ENCODE measurements around the gene SCGB1D1. TPM values are rescaled to one million over a fixed set of nuclear protein-coding genes. Genes with fewer than 3 reads are reported as not detected.

The SCGB1D1 gene
- total RNA-seq, 1 experiment from 2014 or later = not detected

- H3K9me3 Mint-ChIP-seq = peaks cover 3% of the 10 kb centered on the region; the same call in 1 of the 2 replicates
- DNase-seq (ENCODE audit: low spot score) = no peak
- ATAC-seq = no peak
- TF ChIP-seq GRHL2 (CRISPR knock-in tag; IDR thresholded peaks at IDR 0.05; ENCODE audit: insufficient replicate concordance, severe bottlenecking) = no peak
- TF ChIP-seq ESRRA (CRISPR knock-in tag; IDR thresholded peaks at IDR 0.05; ENCODE audit: borderline replicate concordance) = no peak
- no peak for TF ChIP-seq KAT7 (CRISPR knock-in tag; IDR thresholded peaks at IDR 0.05; ENCODE audit: borderline replicate concordance)
- TF ChIP-seq ZNF317 (CRISPR knock-in tag; IDR thresholded peaks at IDR 0.05; ENCODE audit: borderline replicate concordance, low read depth) = no peak
- no peak for TF ChIP-seq ATF1 (CRISPR knock-in tag; IDR thresholded peaks at IDR 0.05)
- no peak for TF ChIP-seq FOXK1 (CRISPR knock-in tag; IDR thresholded peaks at IDR 0.05)
- no peak for TF ChIP-seq ZNF532 (CRISPR knock-in tag; IDR thresholded peaks at IDR 0.05; ENCODE audit: borderline replicate concordance)
- TF ChIP-seq CBFB (CRISPR knock-in tag; IDR thresholded peaks at IDR 0.05; ENCODE audit: low read depth) = no peak
- peaks cover 65% of the 10 kb centered on the region for H3K36me3 Mint-ChIP-seq
- H3K27me3 Mint-ChIP-seq (ENCODE audit: low read depth) = no peaks in the 10 kb centered on the region
- H3K4me3 Mint-ChIP-seq = no peak overlapping the region
- no peak overlapping the region for H3K27ac Mint-ChIP-seq
- POLR2A ChIA-PET = no interaction called here
- CTCF ChIA-PET = interaction anchor here (1.0 kb wide), 1 partner anchor 66 kb away, joined by 3 read pairs; no protein-coding TSS in a partner anchor
- H3K4me1 Mint-ChIP-seq = no peaks in the 10 kb centered on the region
Observed at GRCh38 chr11:62151737-62152102, 38.3 kb upstream of the SCGB1D1 start.

GRCh38 chr11:62152245-62153086 lies 37.5 kb upstream of the SCGB1D1 start:
- ChIA-PET POLR2A (no interaction called here), CTCF (no interaction called here)
- peaks cover 58% of the 10 kb centered on the region for H3K36me3 Mint-ChIP-seq
- H3K4me3 Mint-ChIP-seq = no peak overlapping the region
- H3K9me3 Mint-ChIP-seq = peaks cover 3% of the 10 kb centered on the region; the same call in 1 of the 2 replicates
- DNase-seq (ENCODE audit: low spot score) = no peak
- no peak overlapping the region for H3K27ac Mint-ChIP-seq
- TF ChIP-seq NFATC4 (CRISPR knock-in tag; IDR thresholded peaks at IDR 0.05) (no peak), ZNF263 (CRISPR knock-in tag; IDR thresholded peaks at IDR 0.05; ENCODE audit: low read depth) (no peak), PRRX2 (CRISPR knock-in tag; IDR thresholded peaks at IDR 0.05) (no peak), GRHL2 (CRISPR knock-in tag; IDR thresholded peaks at IDR 0.05; ENCODE audit: insufficient replicate concordance, severe bottlenecking) (no peak), ZNF423 (CRISPR knock-in tag; IDR thresholded peaks at IDR 0.05) (no peak), ZNF317 (CRISPR knock-in tag; IDR thresholded peaks at IDR 0.05; ENCODE audit: borderline replicate concordance, low read depth) (no peak), CTCF (IDR thresholded peaks at IDR 0.05) (no peak), CREB1 (CRISPR knock-in tag; IDR thresholded peaks at IDR 0.05) (no peak), ATF2 (CRISPR knock-in tag; IDR thresholded peaks at IDR 0.05; ENCODE audit: borderline replicate concordance, low read depth) (no peak), NR1H2 (CRISPR knock-in tag; IDR thresholded peaks at IDR 0.05) (no peak), ZMAT4 (CRISPR knock-in tag; IDR thresholded peaks at IDR 0.05) (no peak), ZNF281 (CRISPR knock-in tag; IDR thresholded peaks at IDR 0.05) (no peak), ATF6 (CRISPR knock-in tag; IDR thresholded peaks at IDR 0.05) (no peak), ESRRA (CRISPR knock-in tag; IDR thresholded peaks at IDR 0.05; ENCODE audit: borderline replicate concordance) (no peak)
- no peaks in the 10 kb centered on the region for H3K27me3 Mint-ChIP-seq (ENCODE audit: low read depth)
- no peaks in the 10 kb centered on the region for H3K4me1 Mint-ChIP-seq
- no peak for ATAC-seq

Data from WTC11 (cell line).